HG02571 (cell line): ENCODE results near the gene BABAM2.
"Not testable (repeated sequence)": the region's sequence is repeated elsewhere in the genome, so short reads cannot be mapped to it uniquely, and the experiment has no call there.

ENCODE experiments used
- ATAC-seq: cut with Tn5 transposase; IDR thresholded peaks from one replicate; pipeline ENCODE4 v1.9.1; 2021; ENCODE audit warnings: mild to moderate bottlenecking, moderate library complexity; ENCODE audit not compliant: unreplicated experiment

BABAM2 gene

DNA sequence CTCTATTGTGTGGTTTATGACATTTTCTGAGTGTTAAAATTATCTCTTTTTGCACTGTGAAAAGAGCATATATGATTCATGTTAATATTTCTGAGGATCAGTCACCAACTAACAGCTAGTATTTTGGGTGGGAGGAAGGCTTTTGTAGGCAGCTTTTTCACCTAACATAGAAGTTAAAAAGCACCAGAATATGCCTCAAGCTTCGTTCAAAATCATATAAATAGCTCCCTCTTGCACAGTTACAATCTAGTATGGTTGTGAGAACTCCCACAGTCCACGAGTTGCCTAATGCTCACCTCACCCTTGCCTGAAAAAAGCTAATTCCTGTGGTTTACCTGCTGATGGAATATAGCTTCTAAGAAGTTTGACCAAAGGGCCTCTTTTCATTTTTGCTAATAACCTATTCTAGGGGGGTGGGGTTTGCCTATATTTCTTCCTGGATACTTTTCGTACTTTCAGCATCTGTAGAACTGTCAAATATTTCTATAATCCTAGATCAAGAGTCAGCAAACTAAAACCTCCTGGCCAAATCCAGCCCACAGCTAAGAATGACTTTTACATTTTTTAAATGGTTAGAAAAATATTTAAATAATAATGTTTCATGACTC, 335.0 kb downstream of the BABAM2 start:
- ATAC-seq: no peak

DNA sequence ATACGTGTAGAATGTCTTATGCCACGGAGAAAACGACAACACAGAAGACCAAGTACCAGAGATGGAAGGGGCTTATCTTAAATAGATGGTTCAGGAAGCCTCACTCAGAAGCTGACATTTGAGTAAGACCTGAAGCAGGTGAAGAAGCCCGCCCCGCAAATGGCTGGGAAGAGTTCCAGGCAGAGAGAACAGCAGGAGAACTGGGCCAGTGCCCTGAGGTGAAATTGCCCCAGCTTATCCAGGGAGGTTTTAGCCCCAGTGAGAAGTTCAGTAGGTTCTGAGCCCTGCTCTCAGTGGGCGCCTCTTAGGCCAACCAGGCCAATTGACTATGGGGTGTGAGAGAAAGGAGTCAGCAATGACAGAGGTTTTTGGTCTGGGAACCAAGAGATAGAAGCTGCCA, 336.0 kb downstream of the BABAM2 start:
- no peak for ATAC-seq

DNA sequence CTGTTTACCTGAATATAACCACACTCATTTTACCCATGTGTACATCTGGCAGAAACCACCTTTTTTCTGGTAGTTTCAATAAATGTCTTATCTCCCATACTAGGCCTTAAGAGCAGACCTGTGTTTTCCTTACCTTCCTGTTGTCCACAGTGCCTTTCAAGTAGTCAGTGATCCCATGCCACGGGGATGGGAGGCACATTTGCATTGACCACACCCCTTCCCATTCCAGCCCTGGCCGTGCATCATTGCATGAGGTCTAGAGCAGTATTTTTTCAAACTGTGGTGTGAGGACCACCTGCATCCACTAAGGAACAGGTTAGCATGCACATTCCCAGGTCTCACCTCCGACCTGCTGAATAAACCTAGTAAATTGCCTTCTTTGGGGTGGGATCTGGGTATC, 337.0 kb downstream of the BABAM2 start:
- no peak for ATAC-seq

DNA sequence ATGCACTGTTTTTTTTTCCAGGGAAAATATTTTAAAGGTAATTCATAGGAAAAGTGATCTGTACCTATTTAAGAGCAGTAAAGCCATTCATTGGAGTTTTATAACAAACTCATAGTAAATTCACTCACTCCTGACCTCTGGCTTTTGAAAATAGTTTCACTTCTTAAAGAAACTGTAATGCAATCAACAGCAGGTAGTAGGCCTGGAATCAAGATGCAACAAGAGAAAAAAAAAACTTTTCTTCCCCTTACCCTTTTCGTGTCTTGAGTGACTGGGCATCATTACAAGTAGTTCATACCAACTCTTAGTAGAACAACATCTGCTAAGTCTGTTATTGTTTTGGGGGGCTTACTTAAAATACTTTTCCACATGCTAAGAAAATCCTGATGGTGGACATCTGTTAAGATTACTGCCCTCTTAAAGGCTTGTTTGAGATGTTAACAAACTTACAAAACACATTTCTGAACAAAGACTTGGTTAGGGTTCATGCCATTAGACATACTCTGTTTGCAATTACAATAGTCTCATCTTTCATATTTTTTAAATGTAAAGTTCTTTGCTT, 338.0 kb downstream of the BABAM2 start:
- no peak for ATAC-seq

DNA sequence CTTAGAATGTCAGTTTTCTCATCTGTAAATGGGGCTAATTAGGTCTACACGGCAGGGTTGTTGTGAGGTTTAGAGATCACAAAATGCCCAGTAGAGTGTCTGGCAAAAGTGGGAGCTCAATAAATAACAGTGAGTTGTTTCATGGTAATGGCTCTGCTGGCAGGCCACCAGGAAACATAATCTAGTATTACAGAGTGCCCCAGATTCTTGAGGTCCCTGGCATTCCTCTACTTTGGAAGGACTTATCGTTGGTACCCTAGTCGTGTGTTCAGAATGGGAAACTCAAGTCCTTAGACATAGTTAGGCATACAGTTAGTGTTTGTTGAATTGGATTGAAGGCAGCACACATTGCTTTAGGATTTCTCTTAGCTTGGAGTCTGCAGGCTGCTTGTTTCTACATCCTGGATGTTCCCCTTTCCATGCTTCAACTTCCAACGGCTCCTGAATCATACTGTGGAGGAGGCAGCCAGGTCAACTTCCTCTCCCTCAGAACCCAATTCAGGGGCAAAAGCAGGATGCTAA, 340.6 kb downstream of the BABAM2 start:
- no peak for ATAC-seq

DNA sequence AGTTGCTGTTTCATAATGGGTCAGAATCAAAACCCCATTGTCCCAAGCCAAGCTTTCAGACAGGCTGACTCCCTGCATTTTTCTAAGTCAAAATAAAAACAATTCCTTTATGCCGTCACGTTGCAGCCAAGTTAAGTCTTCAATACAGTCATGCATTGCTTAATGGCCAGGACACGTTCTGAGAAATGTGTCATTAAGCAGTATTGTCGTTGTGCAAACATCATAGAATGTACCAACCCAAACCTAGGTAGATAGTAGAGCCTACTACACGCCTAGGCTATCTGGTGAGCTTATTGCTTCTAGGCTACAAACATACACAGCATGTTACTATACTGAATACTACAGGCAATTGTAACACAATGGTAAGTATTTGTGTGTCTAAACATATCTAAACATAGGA, 341.8 kb downstream of the BABAM2 start:
- no peak for ATAC-seq

DNA sequence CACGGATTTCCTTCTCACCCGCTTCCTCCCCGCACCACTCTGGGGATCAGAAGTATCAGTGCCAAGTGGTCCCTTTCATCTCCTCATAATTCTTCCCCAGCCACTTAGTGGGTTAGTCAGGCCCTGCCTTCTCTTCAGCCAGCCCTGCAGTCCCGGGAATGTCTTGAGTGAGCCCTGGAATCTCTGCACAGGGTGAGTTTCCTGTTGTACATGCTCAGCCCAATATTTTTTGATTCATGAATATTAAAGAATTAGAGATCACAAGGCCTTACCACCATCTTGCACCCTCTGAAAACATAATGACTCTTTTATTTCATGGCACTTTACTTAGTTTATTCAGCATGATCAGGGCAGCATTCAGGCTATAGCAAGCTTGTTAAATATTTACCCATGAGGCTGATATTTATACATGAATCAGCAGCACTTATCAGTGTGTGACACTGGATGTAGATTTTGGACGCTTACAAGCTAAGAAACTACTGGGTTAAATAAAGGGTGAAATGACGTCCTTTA, 342.7 kb downstream of the BABAM2 start:
- no peak for ATAC-seq

DNA sequence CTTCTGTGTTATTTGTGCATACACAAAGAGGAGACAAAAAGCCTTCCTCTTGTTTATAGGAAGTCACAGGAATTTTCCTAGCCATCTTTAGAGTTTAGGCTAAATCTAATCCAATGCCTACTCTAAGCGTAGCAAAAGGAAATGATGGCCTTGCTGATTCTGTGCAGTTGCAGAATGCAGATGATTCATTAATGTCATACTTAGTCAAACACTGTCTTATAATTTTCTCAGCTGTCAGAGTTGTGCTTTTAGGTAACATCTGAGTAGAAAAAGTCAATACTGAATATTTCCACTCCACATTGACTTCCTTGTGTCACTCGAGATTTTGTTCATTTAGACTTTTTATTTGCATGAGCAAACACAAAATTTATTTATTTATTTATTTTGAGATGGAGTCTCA, 344.3 kb downstream of the BABAM2 start:
- no peak for ATAC-seq

DNA sequence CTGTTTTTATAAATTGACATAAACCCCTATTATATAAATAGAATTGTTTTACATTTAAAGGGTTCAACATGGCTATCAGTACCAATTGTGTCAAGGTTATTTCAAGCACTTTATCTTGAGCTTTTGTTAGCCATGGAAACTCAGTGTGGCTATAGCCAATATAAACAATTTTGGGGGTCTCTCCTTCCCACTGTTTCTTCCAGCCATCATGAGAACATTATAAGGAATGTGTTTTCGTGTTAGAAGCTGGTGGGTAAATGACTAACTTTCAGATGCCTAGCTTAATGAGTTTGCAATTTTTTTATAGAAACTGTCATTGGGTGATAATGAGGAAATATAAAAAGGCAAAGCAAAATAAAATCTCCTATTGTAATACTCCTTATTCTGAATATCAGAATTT, 348.7 kb downstream of the BABAM2 start:
- no peak for ATAC-seq

GRCh38 chr2:28240937-28241336, 350.4 kb downstream of the BABAM2 start:
- ATAC-seq: no peak

- no peak for ATAC-seq
Observed at GRCh38 chr2:28247290-28247689, 356.8 kb downstream of the BABAM2 start.

GRCh38 chr2:28247734-28248133, 357.2 kb downstream of the BABAM2 start:
- ATAC-seq: no peak

- no peak for ATAC-seq
Observed at GRCh38 chr2:28248511-28248910, 358.0 kb downstream of the BABAM2 start.

DNA sequence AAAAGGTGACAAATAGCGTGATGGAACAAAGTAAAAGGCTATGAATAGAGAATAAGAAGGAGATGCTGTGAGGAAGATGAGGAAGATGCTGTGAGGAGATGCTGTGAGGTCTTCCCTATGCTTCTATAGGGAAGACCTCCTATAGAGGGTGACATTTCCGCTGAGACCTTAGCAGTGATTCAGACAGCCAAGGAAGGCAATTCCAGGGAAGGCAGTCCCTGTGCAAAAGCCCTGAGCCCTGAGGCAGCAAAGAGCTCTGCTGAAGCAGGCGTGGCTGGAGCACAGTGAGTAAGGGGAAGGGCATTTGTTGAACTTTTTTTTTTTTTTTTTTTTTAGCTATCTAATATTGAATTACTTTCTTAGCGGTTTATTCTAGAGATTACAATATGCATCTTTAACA, 359.5 kb downstream of the BABAM2 start:
- ATAC-seq: no peak

DNA sequence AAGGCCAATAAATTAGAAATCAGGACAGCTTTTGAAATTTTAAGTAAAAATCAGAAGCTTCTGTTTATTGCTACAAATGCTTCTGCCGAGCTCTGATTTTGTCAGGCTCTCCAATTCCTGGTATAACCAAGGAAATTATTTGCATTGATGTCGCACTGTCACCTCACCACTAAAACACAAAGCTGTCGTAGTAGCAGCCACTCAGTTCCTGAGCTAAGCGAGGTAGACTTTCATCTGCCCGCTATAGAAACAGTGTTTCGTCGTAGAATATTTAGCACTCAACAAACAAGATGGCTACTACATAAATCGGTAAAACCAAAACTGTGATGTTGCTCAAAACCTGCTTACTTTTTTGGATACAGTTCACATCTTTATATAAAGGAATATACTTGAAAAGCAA, 360.8 kb downstream of the BABAM2 start:
- no peak for ATAC-seq

DNA sequence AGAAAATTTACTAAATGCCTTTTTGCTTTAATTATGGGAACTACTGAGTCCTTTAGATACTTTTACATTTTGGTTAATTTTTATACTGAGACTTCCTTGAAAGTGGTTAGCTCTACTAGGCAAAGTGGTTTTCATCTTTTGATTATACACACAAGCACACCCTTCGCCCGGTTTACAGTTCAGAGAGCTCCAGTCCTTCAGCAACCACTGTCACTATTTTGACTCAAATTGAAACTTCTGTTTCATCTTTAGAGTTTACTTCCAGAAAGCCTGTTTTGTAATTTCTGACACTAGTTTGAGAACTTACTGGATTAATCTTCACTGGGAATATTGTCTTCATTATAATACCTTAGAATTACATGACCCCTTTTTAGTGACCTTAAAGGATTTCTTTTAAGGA, 361.8 kb downstream of the BABAM2 start:
- no peak for ATAC-seq

DNA sequence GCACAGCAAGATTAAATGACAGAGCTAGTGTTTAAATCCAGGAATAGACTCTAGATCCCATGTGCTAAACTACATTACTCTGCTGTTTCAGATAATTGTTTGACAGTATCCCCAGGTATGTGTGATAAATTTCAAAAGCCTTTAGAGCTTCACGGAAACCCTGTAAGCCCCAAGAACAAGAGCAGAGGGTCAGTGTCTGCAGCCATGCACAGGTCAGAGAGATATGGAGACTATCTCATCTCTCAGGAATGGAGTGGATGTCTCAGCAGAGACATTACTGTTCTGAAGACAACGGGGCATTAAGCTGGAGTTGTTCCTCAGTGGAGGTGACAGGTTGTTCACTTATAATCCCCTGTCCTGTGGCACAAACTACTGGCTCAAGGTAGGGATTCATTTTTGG, 363.0 kb downstream of the BABAM2 start:
- ATAC-seq: no peak

- ATAC-seq: not testable (repeated sequence)
Observed at GRCh38 chr2:28255231-28255630, 364.7 kb downstream of the BABAM2 start.

- no peak for ATAC-seq
Observed at GRCh38 chr2:28257182-28257581, 366.7 kb downstream of the BABAM2 start.

DNA sequence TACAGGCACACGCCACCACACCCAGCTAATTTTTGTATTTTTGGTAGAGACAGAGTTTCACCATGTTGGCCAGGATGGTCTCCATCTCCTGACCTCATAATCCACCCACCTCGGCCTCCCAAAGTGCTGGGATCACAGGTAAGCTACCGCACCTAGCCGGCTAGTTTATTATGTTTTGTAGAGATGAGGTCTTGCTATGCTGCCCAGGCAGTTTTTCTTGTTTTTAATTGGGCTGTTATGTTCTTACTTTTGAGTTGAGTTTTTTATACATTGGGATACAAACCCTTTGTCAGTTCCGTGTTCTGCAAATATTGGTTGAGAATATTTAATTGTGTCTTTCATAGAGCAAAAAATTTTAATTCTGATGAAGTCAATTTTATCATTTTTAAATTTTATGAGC, 368.7 kb downstream of the BABAM2 start:
- not testable (repeated sequence) for ATAC-seq

DNA sequence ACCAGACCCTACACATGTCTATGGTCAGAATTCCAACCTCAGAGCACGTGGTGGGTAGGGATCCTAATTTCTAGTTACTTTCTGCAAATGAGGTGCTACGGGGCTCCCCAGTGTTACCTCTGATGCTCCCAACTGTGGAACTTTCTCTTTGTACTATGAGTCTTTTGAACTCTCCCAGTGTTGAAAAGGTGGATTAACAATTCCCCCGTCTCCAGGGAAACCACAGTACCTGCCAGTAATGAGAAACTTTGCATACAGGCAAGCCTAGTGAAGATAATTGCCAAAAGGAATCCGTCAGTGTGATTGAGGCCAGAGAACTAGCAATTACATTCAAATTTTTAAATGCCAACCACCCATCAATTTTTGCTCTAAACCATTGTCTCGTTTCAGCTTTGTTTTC, 373.2 kb downstream of the BABAM2 start:
- ATAC-seq: no peak

DNA sequence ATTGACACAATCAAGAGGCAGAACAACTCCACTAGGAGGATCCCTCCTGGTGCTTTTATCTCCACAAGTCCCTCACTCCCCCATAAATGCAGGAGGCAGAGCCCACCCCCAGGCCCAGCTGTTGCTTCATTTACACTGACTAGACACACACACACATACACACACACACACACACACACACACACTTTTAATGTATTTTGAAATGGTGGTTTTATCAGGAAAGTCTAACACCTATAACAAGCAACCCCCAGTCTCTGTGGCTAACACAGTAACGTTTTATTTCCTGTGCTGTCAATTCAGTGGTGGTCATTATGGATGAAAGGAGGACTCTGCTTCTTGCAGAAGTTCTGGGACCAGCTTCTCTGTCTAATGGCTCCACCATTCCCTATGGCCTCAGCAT, 376.8 kb downstream of the BABAM2 start:
- no peak for ATAC-seq

GRCh38 chr2:28268386-28268785, 377.9 kb downstream of the BABAM2 start:
- ATAC-seq: no peak
